GM12878 (cell line): Measurements from ENCODE around the gene TADA1. TPM values are rescaled to one million over a fixed set of nuclear protein-coding genes. Genes with fewer than 3 reads are reported as not detected.

Experiments used
- ATAC-seq: fragments of 200-7000 bp; cut with Tn5 transposase; 3 replicates; pipeline ENCODE4 v1.9.1; 2020; ENCODE audit warnings: mild to moderate bottlenecking, moderate library complexity
- BruUV-seq: library from RNA; stranded (reverse); fragments of 400-500 nt; replicated peaks from 2 replicates; lab custom pipeline; 2021; lab: Mats Ljungman, UMichigan
- CTCF ChIA-PET: fragments of 300-600 bp; sonication (Branson Sonifier 250); formaldehyde crosslinking; extraction: SDS; loops from one replicate; lab custom pipeline; 2021; ENCODE audit warnings: inconsistent platforms; lab: Yijun Ruan, JAX
- POLR2A ChIA-PET: fragments of 350-600 bp; formaldehyde crosslinking; extraction: SDS; loops from one replicate; lab custom pipeline; 2021; ENCODE audit warnings: inconsistent platforms; lab: Charles Lee
- RAD21 ChIA-PET: fragments of 300-600 bp; sonication (Branson Sonifier 250); formaldehyde crosslinking; loops from one replicate; lab custom pipeline; 2023; ENCODE audit warnings: antibody characterized with exemption; ENCODE audit not compliant: unreplicated experiment; lab: Charles Lee
- SMC1A ChIA-PET: fragments of 300-600 bp; sonication (Branson Sonifier 250); formaldehyde crosslinking; loops from one replicate; lab custom pipeline; 2023; ENCODE audit not compliant: unreplicated experiment, uncharacterized antibody; lab: Charles Lee
- DNase-seq: peaks from one replicate; pipeline ENCODE4 v3.0.0-alpha.2; 2011; ENCODE audit warnings: low read depth, low spot score
- FAIRE-seq: peaks from 3 replicates; lab custom pipeline; 2011; peaks lifted over from hg19 to GRCh38; lab: Jason Lieb, UNC
- H2AFZ ChIP-seq: 2 replicates; pipeline ENCODE4 v1.6.0; 2011; ENCODE audit warnings: low read depth, low read length, control low read depth; ENCODE audit not compliant: control insufficient read depth
- H3K27ac ChIP-seq: 2 replicates; pipeline ENCODE4 v1.5.1; 2011; ENCODE audit warnings: control low read depth; ENCODE audit not compliant: control insufficient read depth, insufficient read depth
- H3K27me3 ChIP-seq, 2 experiments: replicated peaks in 1 of 2; 2 replicates each; pipeline versions ENCODE4 v1.6.0 to v1.6.1; 2011; ENCODE audit warnings: low read length in 1 of 2; ENCODE audit not compliant: control insufficient read depth in 2 of 2, insufficient read depth in 2 of 2
- H3K36me3 ChIP-seq, 2 experiments: 2 replicates each; pipeline ENCODE4 v1.5.1; 2011; ENCODE audit warnings: low read length in 1 of 2; ENCODE audit not compliant: control insufficient read depth in 2 of 2, insufficient read depth in 2 of 2
- H3K4me1 ChIP-seq: 2 replicates; pipeline ENCODE4 v1.6.1; 2011; ENCODE audit warnings: mild to moderate bottlenecking, low read length, moderate library complexity, mixed read lengths; ENCODE audit not compliant: control insufficient read depth, insufficient read depth
- H3K4me2 ChIP-seq: 2 replicates; pipeline ENCODE4 v1.6.0; 2011; ENCODE audit warnings: control low read depth; ENCODE audit not compliant: control insufficient read depth, insufficient read depth
- H3K4me3 ChIP-seq: fragments of 200-600 bp; sonication (generic); 2 replicates; pipeline ENCODE4 v1.5.1; 2016
- H3K79me2 ChIP-seq: 2 replicates; pipeline ENCODE4 v1.6.0; 2011; ENCODE audit warnings: low read length; ENCODE audit not compliant: control insufficient read depth, insufficient read depth
- H3K9ac ChIP-seq: 2 replicates; pipeline ENCODE4 v1.8.0; 2011; ENCODE audit warnings: low read length, control low read depth, mixed read lengths; ENCODE audit not compliant: control insufficient read depth, insufficient read depth
- H3K9me3 ChIP-seq: replicated peaks from 3 replicates; pipeline ENCODE4 v1.5.1; 2011; ENCODE audit warnings: mild to moderate bottlenecking, low read length; ENCODE audit not compliant: control insufficient read depth, insufficient read depth
- H4K20me1 ChIP-seq: 2 replicates; pipeline ENCODE4 v1.6.0; 2011; ENCODE audit not compliant: control insufficient read depth, insufficient read depth
- ASH2L ChIP-seq: fragments of 300-600, 200-600 bp; sonication (generic); IDR thresholded peaks from 2 replicates; pipeline ENCODE4 v1.6.1; 2017; ENCODE audit warnings: low read depth, mild to moderate bottlenecking, borderline replicate concordance
- IKZF1 ChIP-seq: fragments of 450-650 bp; conservative IDR thresholded peaks from 2 replicates; pipeline ENCODE4 v1.6.1; 2017; ENCODE audit warnings: antibody characterized with exemption, mild to moderate bottlenecking
- KDM1A ChIP-seq: fragments of 200-600 bp; sonication (generic); IDR thresholded peaks from 2 replicates; pipeline ENCODE4 v1.6.1; 2016; ENCODE audit warnings: borderline replicate concordance
- NBN ChIP-seq: fragments of 450-650 bp; IDR thresholded peaks from 2 replicates; pipeline ENCODE4 v1.6.1; 2016
- NFIC ChIP-seq: IDR thresholded peaks from 2 replicates; pipeline ENCODE4 v1.6.1; 2012; ENCODE audit warnings: low read depth, mild to moderate bottlenecking, inconsistent platforms, low read length, moderate library complexity
- NR2F1 ChIP-seq: fragments of 450-650 bp; conservative IDR thresholded peaks from 2 replicates; pipeline ENCODE4 v1.6.1; 2017; ENCODE audit warnings: mild to moderate bottlenecking
- RELB ChIP-seq: fragments of 450-650 bp; IDR thresholded peaks from 2 replicates; pipeline ENCODE4 v1.6.1; 2017; ENCODE audit warnings: low read depth, mild to moderate bottlenecking, moderate library complexity
- ZNF592 ChIP-seq: fragments of 450-650 bp; IDR thresholded peaks from 2 replicates; pipeline ENCODE4 v1.6.1; 2017; ENCODE audit warnings: mild to moderate bottlenecking, moderate library complexity
- WGBS: methylation state at CpG from one replicate; pipeline ENCODE4 v1.1.6; 2016; ENCODE audit warnings: low lambda C conversion rate; ENCODE audit not compliant: insufficient replicate concordance, insufficient coverage; ENCODE audit errors: missing lambda C conversion rate; 5-methylcytosine and 5-hydroxymethylcytosine counted together
- in situ Hi-C: fragments of 300-500 bp; cut with MboI; formaldehyde crosslinking; loops from 9 replicates; pipeline ENCODE4 v1.14.3; 2018; ENCODE audit warnings: mixed read lengths
- intact Hi-C: fragments of 100-400 bp; cut with micrococcal nuclease; formaldehyde crosslinking; loops from one replicate; pipeline ENCODE4 v1.14.2; 2022; ENCODE audit not compliant: unreplicated experiment
- polyA plus RNA-seq, 11 experiments: library from polyadenylated mRNA; depleted of rRNA in 4 of 11; unstranded in 6 of 11; stranded (reverse) in 5 of 11; fragments of >200 nt; fragmentation: Nextera tagmentation in 4 of 11; fragmentation: Illumina TruSeq in 1 of 11; extraction: Ambion mirVana in 4 of 11; extraction: Trizol in 1 of 11; gene quantifications; 1 replicate in 1 of 11; 2 replicates in 10 of 11; pipeline versions ENCODE4 v1.2.1 to v1.2.3, GENCODE V29; 2011 to 2016; ENCODE audit warnings: inconsistent platforms in 2 of 11, missing spikeins in 2 of 11, low read depth in 1 of 11
- total RNA-seq, 4 experiments: library from RNA; depleted of rRNA in 3 of 4; stranded (reverse); fragments of >200 nt in 3 of 4; fragmentation: Illumina TruSeq in 1 of 4; extraction: Trizol in 1 of 4; gene quantifications; 2 replicates each; pipeline versions ENCODE4 v1.2.1 to v1.2.3, GENCODE V29; 2013 to 2021

TADA1 gene
- total and polyA plus RNA-seq, 10 of the 15 experiments (the other 5 are each of a cell fraction or from before 2014, with no cell fraction given): 15.2 to 38.6 (median 26.5) TPM

GRCh38 chr1:166852918-166853317 lies 23.1 kb downstream of the TADA1 start:
- RAD21 ChIA-PET: no interaction called here
- TF ChIP-seq IKZF1 (no peak), NFIC (no peak), NR2F1 (peak; percentile 73), RELB (no peak), ZNF592 (no peak), NBN (no peak), ASH2L (no peak), KDM1A (no peak)
- in situ Hi-C loops (no loop called here), intact Hi-C loops (no loop called here)
- H3K27ac ChIP-seq: no peak overlapping the region
- SMC1A ChIA-PET: interaction anchor here (1.4 kb wide), 1 partner anchor 12 kb away, joined by 5 read pairs; no protein-coding TSS in a partner anchor
- DNase-seq (no peak), ATAC-seq (peak; percentile 35; the same call in 2 of the 3 replicates), FAIRE-seq (no peak)
- H3K9me3 ChIP-seq: no peaks in the 10 kb centered on the region
- no peak overlapping the region for H3K9ac ChIP-seq
- H3K79me2 ChIP-seq: no peaks in the 10 kb centered on the region; the same call in 1 of the 2 replicates
- H3K4me1 ChIP-seq: no peaks in the 10 kb centered on the region
- no peak overlapping the region for H2AFZ ChIP-seq
- CTCF ChIA-PET: interaction anchor here (0.7 to 1.5 kb wide), 2 partner anchors 12 to 364 kb away, joined by 3 to 7 read pairs; no protein-coding TSS in a partner anchor
- no peaks in the 10 kb centered on the region for H3K27me3 ChIP-seq
- peaks cover 17 to 43% of the 10 kb centered on the region in 2 experiments for H3K36me3 ChIP-seq
- POLR2A ChIA-PET: interaction anchor here (1.1 kb wide), 1 partner anchor 17 kb away, joined by 3 read pairs; no protein-coding TSS in a partner anchor
- no TSS peak for BruUV-seq
- no peak overlapping the region for H3K4me2 ChIP-seq
- WGBS: 0% methylated on average over 1 of the region's 1 CpG
- H4K20me1 ChIP-seq: no peaks in the 10 kb centered on the region
- H3K4me3 ChIP-seq: no peak overlapping the region
